Colonic mucosa (tissue), 4 donors: ENCODE results near the gene RNF17. TPM values are rescaled to one million over a fixed set of nuclear protein-coding genes. Genes with fewer than 3 reads are reported as not detected.

ENCODE experiments used
- DNase-seq: peaks from one replicate; pipeline ENCODE4 v3.0.0-alpha.2; 2020
- H3K27ac ChIP-seq: fragments of 200-600 bp; one replicate; pipeline ENCODE4 v1.8.0; 2021
- H3K27me3 ChIP-seq: fragments of 200-600 bp; one replicate; pipeline ENCODE4 v1.8.0; 2021
- H3K36me3 ChIP-seq: fragments of 200-600 bp; one replicate; pipeline ENCODE4 v1.8.0; 2021
- H3K4me1 ChIP-seq: fragments of 200-600 bp; one replicate; pipeline ENCODE4 v1.8.0; 2021; ENCODE audit warnings: mild to moderate bottlenecking
- H3K4me3 ChIP-seq: fragments of 200-600 bp; one replicate; pipeline ENCODE4 v1.8.0; 2021
- H3K9ac ChIP-seq, 2 donors: one replicate each; pipeline ENCODE4 v1.7.0; 2013; ENCODE audit warnings: control low read depth in 2 of 2, low read depth in 2 of 2, low read length in 2 of 2
- H3K9me3 ChIP-seq: fragments of 200-600 bp; one replicate; pipeline ENCODE4 v1.8.0; 2021
- CTCF ChIP-seq: fragments of 200-600 bp; IDR thresholded peaks from one replicate; pipeline ENCODE4 v1.8.0; 2022; ENCODE audit warnings: antibody characterized with exemption, mild to moderate bottlenecking
- intact Hi-C: fragments of 100-400 bp; cut with DNase I; formaldehyde crosslinking; loops from one replicate; pipeline ENCODE4 v1.14.1; 2022
- total RNA-seq, 2 donors: library from RNA; stranded (reverse); fragmentation: NEBNext Ultra II Directional in 1 of 2; extraction: Animal tissue kit (Norgen Biotek cat#: 25700) in 1 of 2; gene quantifications; one replicate each; pipeline ENCODE4 v1.2.1, GENCODE V29; 2021
- donor health status: healthy.
- donor health status: DM: no; HTN: no; CAD: no.
- donor health status: DM: no; HTN: no; CAD: no.

RNF17 gene
- total RNA-seq, 2 donors from 2014 or later, result not detected

GRCh38 chr13:24740014-24740890, 23.7 kb upstream of the RNF17 start:
- H3K27me3 ChIP-seq, result no peaks in the 10 kb centered on the region
- no peaks in the 10 kb centered on the region for H3K9me3 ChIP-seq
- no peak overlapping the region for H3K27ac ChIP-seq
- H3K9ac ChIP-seq, result no peak overlapping the region
- H3K4me1 ChIP-seq, result no peaks in the 10 kb centered on the region
- intact Hi-C loops, result no loop called here
- DNase-seq, result no peak
- no peak for TF ChIP-seq CTCF
- no peak overlapping the region for H3K4me3 ChIP-seq
- H3K36me3 ChIP-seq, result no peaks in the 10 kb centered on the region

- Histone ChIP-seq H3K27me3 (peaks cover 6% of the 10 kb centered on the region), H3K36me3 (no peaks in the 10 kb centered on the region), H3K9me3 (no peaks in the 10 kb centered on the region), H3K9ac (no peak overlapping the region), H3K4me1 (no peaks in the 10 kb centered on the region), H3K4me3 (no peak overlapping the region), H3K27ac (no peak overlapping the region)
- intact Hi-C loops, result no loop called here
- DNase-seq, result no peak
- TF ChIP-seq CTCF, result no peak
Observed at GRCh38 chr13:24741016-24741662, 22.8 kb upstream of the RNF17 start.

- Histone ChIP-seq H3K36me3 (no peaks in the 10 kb centered on the region), H3K9me3 (no peaks in the 10 kb centered on the region), H3K27me3 (peaks cover 13% of the 10 kb centered on the region), H3K27ac (no peak overlapping the region), H3K4me3 (no peak overlapping the region), H3K4me1 (no peaks in the 10 kb centered on the region), H3K9ac (no peak overlapping the region)
- intact Hi-C loops, result no loop called here
- TF ChIP-seq CTCF, result no peak
- DNase-seq, result no peak
Observed at GRCh38 chr13:24741791-24742190, 22.2 kb upstream of the RNF17 start.

GRCh38 chr13:24742294-24742693, 21.7 kb upstream of the RNF17 start:
- no peak overlapping the region for H3K27ac ChIP-seq
- H3K4me1 ChIP-seq, result no peaks in the 10 kb centered on the region
- no peak for DNase-seq
- H3K36me3 ChIP-seq, result no peaks in the 10 kb centered on the region
- no peak for TF ChIP-seq CTCF
- H3K27me3 ChIP-seq, result peaks cover 18% of the 10 kb centered on the region
- H3K9ac ChIP-seq, result no peak overlapping the region
- H3K4me3 ChIP-seq, result no peak overlapping the region
- intact Hi-C loops, result no loop called here
- no peaks in the 10 kb centered on the region for H3K9me3 ChIP-seq

GRCh38 chr13:24742977-24743376, 21.0 kb upstream of the RNF17 start:
- no peak for TF ChIP-seq CTCF
- Histone ChIP-seq H3K27me3 (peaks cover 25% of the 10 kb centered on the region), H3K36me3 (no peaks in the 10 kb centered on the region), H3K9ac (no peak overlapping the region), H3K9me3 (no peaks in the 10 kb centered on the region), H3K4me3 (no peak overlapping the region), H3K4me1 (no peaks in the 10 kb centered on the region), H3K27ac (no peak overlapping the region)
- intact Hi-C loops, result no loop called here
- no peak for DNase-seq
